Measurements from ENCODE around the gene SULT1B1.

The SULT1B1 gene

DNA sequence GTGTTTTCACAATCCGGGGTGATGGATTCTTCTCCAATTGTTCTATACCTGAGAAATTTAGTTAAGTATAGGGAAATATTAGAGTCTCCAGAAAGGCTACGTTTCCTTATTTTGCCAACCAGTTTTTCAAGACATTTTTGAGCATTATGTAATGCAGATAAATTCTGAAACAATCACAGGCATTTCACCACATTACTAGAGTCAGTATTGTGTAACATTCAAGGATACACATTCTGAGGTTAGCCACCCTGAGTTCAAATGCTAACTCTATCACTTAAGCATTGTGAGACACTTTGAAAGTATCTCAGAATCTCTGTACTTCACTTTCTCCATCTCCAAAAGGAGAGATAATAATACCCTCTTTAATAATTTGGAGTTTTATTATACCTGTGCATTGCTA, 10.6 kb downstream of the SULT1B1 start:
- H3K9ac ChIP-seq (ENCODE audit: low read length): no peak overlapping the region
- no peaks in the 10 kb centered on the region for H3K27me3 ChIP-seq (ENCODE audit: control insufficient read depth, insufficient read depth, low read length)
- no peaks in the 10 kb centered on the region for H3K4me1 ChIP-seq (ENCODE audit: control insufficient read depth, insufficient read depth, low read length)
- H3K4me3 ChIP-seq (ENCODE audit: low read depth, low read length): no peak overlapping the region
- no peak overlapping the region for H3K27ac ChIP-seq (ENCODE audit: low read depth, low read length)
- no peaks in the 10 kb centered on the region for H3K9me3 ChIP-seq (ENCODE audit: control insufficient read depth, insufficient read depth, low read depth, low read length)
- H3K36me3 ChIP-seq (ENCODE audit: control insufficient read depth, insufficient read depth, low read length): no peaks in the 10 kb centered on the region

DNA sequence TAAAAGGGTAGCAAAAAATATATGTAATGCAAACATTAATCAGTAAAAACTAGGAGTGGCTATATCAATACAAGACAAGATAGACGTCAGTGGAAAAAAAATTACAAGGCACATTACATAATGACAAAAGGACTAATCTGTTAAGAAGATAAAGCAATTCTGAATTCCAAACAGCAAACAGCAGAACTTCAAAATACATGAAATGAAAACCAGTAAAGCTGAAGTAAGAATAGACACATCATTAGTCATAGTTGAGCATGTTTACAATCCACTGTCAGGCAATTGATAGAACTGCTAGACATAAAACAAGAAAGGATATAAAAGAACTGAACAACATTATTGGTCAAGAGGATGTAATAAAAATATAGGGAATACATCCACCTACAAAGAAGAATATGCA, 12.2 kb downstream of the SULT1B1 start:
- Histone ChIP-seq H3K4me3 (ENCODE audit: low read depth, low read length) (no peak overlapping the region), H3K27ac (ENCODE audit: low read depth, low read length) (no peak overlapping the region), H3K36me3 (ENCODE audit: control insufficient read depth, insufficient read depth, low read length) (no peaks in the 10 kb centered on the region), H3K4me1 (ENCODE audit: control insufficient read depth, insufficient read depth, low read length) (no peaks in the 10 kb centered on the region), H3K27me3 (ENCODE audit: control insufficient read depth, insufficient read depth, low read length) (no peaks in the 10 kb centered on the region), H3K9me3 (ENCODE audit: control insufficient read depth, insufficient read depth, low read depth, low read length) (no peaks in the 10 kb centered on the region), H3K9ac (ENCODE audit: low read length) (no peak overlapping the region)

DNA sequence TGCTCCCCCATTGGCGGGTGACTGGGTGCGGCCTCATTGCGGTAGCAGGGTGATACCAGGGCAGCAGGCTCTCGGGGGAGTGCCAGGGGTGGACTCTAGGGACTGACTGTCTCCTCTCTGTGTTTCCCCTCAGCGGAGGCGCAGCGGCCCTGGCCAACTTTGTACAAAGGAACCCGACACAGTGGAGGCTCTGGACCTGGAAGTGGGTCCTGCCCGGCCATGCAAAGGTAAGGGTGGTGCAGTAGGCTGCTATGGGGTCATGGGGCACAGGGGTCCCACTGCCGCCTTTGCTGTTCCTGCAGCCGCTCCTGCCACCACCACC, 16.3 kb downstream of the SULT1B1 start:
- Histone ChIP-seq H3K36me3 (ENCODE audit: control insufficient read depth, insufficient read depth, low read length) (no peaks in the 10 kb centered on the region), H3K9ac (ENCODE audit: low read length) (no peak overlapping the region), H3K27me3 (ENCODE audit: control insufficient read depth, insufficient read depth, low read length) (no peaks in the 10 kb centered on the region), H3K4me3 (ENCODE audit: low read depth, low read length) (no peak overlapping the region), H3K27ac (ENCODE audit: low read depth, low read length) (no peak overlapping the region), H3K4me1 (ENCODE audit: control insufficient read depth, insufficient read depth, low read length) (no peaks in the 10 kb centered on the region), H3K9me3 (ENCODE audit: control insufficient read depth, insufficient read depth, low read depth, low read length) (peaks cover 5% of the 10 kb centered on the region; the same call in 1 of the 2 replicates)

DNA sequence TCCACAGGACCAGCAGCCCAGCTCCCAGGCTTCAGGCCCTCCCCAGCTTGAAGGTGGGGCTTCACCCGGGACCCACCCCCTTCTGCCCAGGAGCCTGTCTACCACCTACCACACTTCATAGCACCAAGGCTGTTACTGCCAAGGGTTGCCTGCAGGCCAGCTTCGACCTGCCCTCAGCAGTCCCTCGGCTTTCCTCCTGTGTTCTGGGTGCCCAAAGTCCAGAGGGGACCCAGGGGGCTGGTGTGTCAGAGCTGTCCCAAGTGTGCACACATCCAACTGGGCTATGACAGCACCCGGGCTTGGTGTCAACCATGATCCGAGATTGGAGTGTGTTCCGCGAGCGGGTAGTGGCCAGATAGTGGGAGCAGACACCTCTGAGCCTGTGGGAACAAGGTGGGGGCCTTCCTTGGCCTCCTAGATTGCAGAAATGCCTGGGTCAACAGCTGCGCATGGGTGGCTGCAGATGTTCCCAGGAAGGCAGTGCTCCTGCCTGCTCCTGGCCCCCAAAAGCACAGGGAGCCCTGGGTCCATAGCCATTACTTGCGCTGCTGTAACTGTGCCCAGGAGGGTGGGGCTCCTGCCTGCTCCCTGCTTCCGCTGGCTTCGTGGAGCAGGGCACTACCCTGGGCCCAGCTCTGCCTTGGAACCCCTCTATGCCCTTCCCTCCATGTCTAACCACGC, 16.8 kb downstream of the SULT1B1 start:
- Histone ChIP-seq H3K9me3 (ENCODE audit: control insufficient read depth, insufficient read depth, low read depth, low read length) (peaks cover 10% of the 10 kb centered on the region), H3K27me3 (ENCODE audit: control insufficient read depth, insufficient read depth, low read length) (no peaks in the 10 kb centered on the region), H3K4me1 (ENCODE audit: control insufficient read depth, insufficient read depth, low read length) (no peaks in the 10 kb centered on the region), H3K36me3 (ENCODE audit: control insufficient read depth, insufficient read depth, low read length) (no peaks in the 10 kb centered on the region), H3K9ac (ENCODE audit: low read length) (no peak overlapping the region), H3K27ac (ENCODE audit: low read depth, low read length) (no peak overlapping the region), H3K4me3 (ENCODE audit: low read depth, low read length) (no peak overlapping the region)

DNA sequence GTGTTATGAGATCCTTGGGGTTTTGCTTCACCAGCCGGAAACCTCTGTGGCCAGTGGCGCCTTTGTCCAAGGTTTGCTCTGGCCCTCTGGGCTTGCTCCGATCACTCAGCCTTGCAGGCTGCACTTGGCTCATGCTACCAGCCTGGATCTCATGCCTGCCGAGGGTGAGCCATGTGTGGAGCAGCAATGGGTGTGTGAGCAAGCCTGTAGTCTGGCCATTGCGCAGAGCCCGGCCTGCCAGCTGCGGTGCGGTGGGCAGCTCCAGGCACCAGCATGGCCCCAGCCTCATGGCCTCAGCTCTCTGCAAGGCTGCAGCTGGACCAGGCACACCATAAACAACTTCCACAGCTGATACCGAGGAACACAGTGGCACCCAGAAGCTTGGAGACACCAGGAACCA, 17.8 kb downstream of the SULT1B1 start:
- Histone ChIP-seq H3K9me3 (ENCODE audit: control insufficient read depth, insufficient read depth, low read depth, low read length) (peaks cover 15% of the 10 kb centered on the region), H3K4me1 (ENCODE audit: control insufficient read depth, insufficient read depth, low read length) (no peaks in the 10 kb centered on the region), H3K27me3 (ENCODE audit: control insufficient read depth, insufficient read depth, low read length) (no peaks in the 10 kb centered on the region)

DNA sequence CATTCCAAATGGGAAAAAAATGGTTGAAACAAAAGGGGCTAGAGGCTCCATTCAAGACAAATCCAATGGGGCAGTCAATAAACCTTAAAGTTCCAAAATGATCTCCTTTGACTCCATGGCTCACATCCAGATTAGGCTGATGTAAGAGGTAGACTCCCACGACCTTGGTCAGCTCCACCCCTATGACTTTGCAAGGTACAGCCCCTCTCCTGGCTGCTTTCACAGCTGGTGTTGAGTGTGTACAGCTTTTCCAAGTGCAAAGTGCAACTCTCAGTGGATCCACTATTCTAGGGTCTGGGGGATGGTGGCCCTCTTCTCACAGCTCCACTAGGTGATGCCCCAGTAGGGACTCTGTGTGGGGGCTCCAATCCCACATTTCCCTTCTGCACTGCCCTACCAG, 21.5 kb downstream of the SULT1B1 start:
- Histone ChIP-seq H3K4me1 (ENCODE audit: control insufficient read depth, insufficient read depth, low read length) (no peaks in the 10 kb centered on the region), H3K27ac (ENCODE audit: low read depth, low read length) (no peak overlapping the region), H3K27me3 (ENCODE audit: control insufficient read depth, insufficient read depth, low read length) (no peaks in the 10 kb centered on the region), H3K4me3 (ENCODE audit: low read depth, low read length) (no peak overlapping the region), H3K9ac (ENCODE audit: low read length) (no peak overlapping the region), H3K9me3 (ENCODE audit: control insufficient read depth, insufficient read depth, low read depth, low read length) (peaks cover 15% of the 10 kb centered on the region), H3K36me3 (ENCODE audit: control insufficient read depth, insufficient read depth, low read length) (no peaks in the 10 kb centered on the region)

More for the DNA sequence above, 17.8 kb downstream of the SULT1B1 start:
- Histone ChIP-seq H3K9ac (ENCODE audit: low read length) (no peak overlapping the region), H3K36me3 (ENCODE audit: control insufficient read depth, insufficient read depth, low read length) (no peaks in the 10 kb centered on the region), H3K4me3 (ENCODE audit: low read depth, low read length) (no peak overlapping the region), H3K27ac (ENCODE audit: low read depth, low read length) (no peak overlapping the region)

DNA sequence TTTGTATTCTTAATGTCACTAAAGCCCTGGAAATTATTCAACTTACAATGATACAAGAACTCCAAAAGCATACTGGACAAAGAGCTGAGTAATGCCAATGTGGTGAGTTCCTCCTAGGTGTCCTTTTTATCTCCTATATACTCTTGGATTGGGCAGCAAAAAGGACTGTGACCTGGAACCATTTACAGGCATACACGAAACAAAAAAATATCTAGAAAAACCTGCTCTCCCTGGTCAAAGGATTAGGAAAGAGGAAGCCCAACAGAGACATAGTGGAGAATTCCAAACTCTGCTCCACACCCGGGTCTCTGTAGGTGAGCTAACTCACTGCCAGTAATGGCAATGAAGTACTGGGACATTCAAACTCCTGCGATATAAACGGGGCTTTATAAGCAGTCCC, 25.3 kb downstream of the SULT1B1 start:
- no peaks in the 10 kb centered on the region for H3K4me1 ChIP-seq (ENCODE audit: control insufficient read depth, insufficient read depth, low read length)
- no peak overlapping the region for H3K27ac ChIP-seq (ENCODE audit: low read depth, low read length)
- no peak overlapping the region for H3K4me3 ChIP-seq (ENCODE audit: low read depth, low read length)
- H3K36me3 ChIP-seq (ENCODE audit: control insufficient read depth, insufficient read depth, low read length): no peaks in the 10 kb centered on the region
- no peak overlapping the region for H3K9ac ChIP-seq (ENCODE audit: low read length)
- H3K9me3 ChIP-seq (ENCODE audit: control insufficient read depth, insufficient read depth, low read depth, low read length): peaks cover 15% of the 10 kb centered on the region
- no peaks in the 10 kb centered on the region for H3K27me3 ChIP-seq (ENCODE audit: control insufficient read depth, insufficient read depth, low read length)

DNA sequence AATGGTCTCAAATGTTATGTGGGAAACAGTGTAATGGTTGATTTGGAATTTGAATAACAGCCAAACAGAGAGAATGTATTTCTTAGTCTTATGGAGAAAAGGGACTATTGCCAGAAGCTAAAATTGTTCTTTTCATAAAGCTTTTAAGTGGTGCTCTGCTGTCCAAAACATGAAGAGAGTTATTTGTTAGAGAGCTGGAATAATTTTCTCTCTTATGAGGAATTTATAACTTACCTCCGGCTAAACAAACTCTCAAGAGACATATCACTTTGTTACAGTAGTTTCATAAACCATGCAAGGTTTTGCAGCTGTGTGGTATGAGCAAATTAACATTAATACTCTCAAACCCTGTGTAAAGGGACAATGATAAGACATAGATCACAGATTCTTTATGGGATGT, 28.6 kb downstream of the SULT1B1 start:
- Histone ChIP-seq H3K9me3 (ENCODE audit: control insufficient read depth, insufficient read depth, low read depth, low read length) (no peaks in the 10 kb centered on the region), H3K4me3 (ENCODE audit: low read depth, low read length) (no peak overlapping the region), H3K4me1 (ENCODE audit: control insufficient read depth, insufficient read depth, low read length) (no peaks in the 10 kb centered on the region), H3K27me3 (ENCODE audit: control insufficient read depth, insufficient read depth, low read length) (no peaks in the 10 kb centered on the region), H3K36me3 (ENCODE audit: control insufficient read depth, insufficient read depth, low read length) (no peaks in the 10 kb centered on the region), H3K9ac (ENCODE audit: low read length) (no peak overlapping the region), H3K27ac (ENCODE audit: low read depth, low read length) (no peak overlapping the region)

DNA sequence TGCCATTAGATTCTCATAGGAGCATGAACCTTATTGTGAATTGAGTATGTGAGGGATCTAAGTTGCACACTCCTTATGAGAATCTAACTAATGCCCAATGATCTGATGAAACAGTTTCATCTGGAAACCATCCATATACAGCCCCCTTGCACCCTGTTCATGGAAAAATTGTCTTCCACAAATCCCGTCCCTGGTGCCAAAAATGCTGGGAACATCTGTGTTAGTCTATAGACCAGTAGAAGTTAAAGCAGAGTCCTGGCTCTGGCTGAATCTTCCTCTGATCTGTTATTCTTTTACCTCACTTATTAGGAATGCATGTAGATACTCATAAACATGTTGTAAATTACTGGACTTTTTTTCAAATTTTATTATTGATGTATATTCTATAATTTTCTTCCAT, 29.2 kb downstream of the SULT1B1 start:
- Histone ChIP-seq H3K4me3 (ENCODE audit: low read depth, low read length) (no peak overlapping the region), H3K9ac (ENCODE audit: low read length) (no peak overlapping the region), H3K36me3 (ENCODE audit: control insufficient read depth, insufficient read depth, low read length) (no peaks in the 10 kb centered on the region), H3K27me3 (ENCODE audit: control insufficient read depth, insufficient read depth, low read length) (no peaks in the 10 kb centered on the region), H3K9me3 (ENCODE audit: control insufficient read depth, insufficient read depth, low read depth, low read length) (no peaks in the 10 kb centered on the region), H3K27ac (ENCODE audit: low read depth, low read length) (no peak overlapping the region), H3K4me1 (ENCODE audit: control insufficient read depth, insufficient read depth, low read length) (no peaks in the 10 kb centered on the region; the same call in 1 of the 2 replicates)

DNA sequence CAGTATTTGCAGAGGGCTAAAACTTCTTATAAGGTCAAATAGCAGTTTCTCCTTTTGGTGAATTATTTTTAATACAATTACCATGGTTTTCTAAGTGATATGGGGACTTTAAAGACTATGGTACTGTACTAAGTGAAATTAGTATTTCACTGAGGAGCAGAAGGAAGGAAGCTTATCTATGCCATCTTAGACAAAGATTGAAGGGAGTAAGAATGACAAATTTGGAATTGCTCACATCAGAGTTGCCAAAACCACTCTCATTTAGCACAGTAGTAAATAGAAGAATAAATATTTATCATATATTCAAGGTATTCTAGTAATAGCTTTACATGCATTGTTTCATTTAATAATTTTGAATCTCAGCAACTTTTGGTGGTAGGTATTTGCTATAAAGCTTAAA, 30.4 kb downstream of the SULT1B1 start:
- H3K4me1 ChIP-seq (ENCODE audit: control insufficient read depth, insufficient read depth, low read length): no peaks in the 10 kb centered on the region; the same call in 1 of the 2 replicates
- H3K4me3 ChIP-seq (ENCODE audit: low read depth, low read length): no peak overlapping the region
- no peak overlapping the region for H3K9ac ChIP-seq (ENCODE audit: low read length)
- H3K9me3 ChIP-seq (ENCODE audit: control insufficient read depth, insufficient read depth, low read depth, low read length): no peaks in the 10 kb centered on the region
- H3K27ac ChIP-seq (ENCODE audit: low read depth, low read length): no peak overlapping the region
- H3K27me3 ChIP-seq (ENCODE audit: control insufficient read depth, insufficient read depth, low read length): no peaks in the 10 kb centered on the region
- no peaks in the 10 kb centered on the region for H3K36me3 ChIP-seq (ENCODE audit: control insufficient read depth, insufficient read depth, low read length)

DNA sequence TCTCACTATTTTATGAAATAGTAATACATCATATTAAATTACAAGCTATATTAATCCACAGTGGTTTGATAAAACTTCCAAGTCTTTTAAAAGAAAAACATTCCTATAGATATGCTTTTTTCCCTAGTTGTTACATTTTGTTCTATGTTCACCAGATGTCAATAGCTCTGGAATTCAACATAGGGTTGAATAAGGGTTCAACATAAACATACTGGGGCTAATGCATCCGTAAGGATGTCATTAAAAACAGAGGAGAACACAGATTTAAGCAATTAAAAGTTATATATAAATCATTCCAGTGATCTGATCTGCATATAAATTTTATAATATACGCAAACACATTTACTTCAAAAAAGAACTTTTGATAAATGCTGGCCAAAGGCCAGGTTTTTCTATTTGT, 32.5 kb downstream of the SULT1B1 start:
- Histone ChIP-seq H3K36me3 (ENCODE audit: control insufficient read depth, insufficient read depth, low read length) (no peaks in the 10 kb centered on the region), H3K27me3 (ENCODE audit: control insufficient read depth, insufficient read depth, low read length) (no peaks in the 10 kb centered on the region), H3K27ac (ENCODE audit: low read depth, low read length) (no peak overlapping the region), H3K9me3 (ENCODE audit: control insufficient read depth, insufficient read depth, low read depth, low read length) (no peaks in the 10 kb centered on the region), H3K9ac (ENCODE audit: low read length) (no peak overlapping the region), H3K4me1 (ENCODE audit: control insufficient read depth, insufficient read depth, low read length) (no peaks in the 10 kb centered on the region; the same call in 1 of the 2 replicates), H3K4me3 (ENCODE audit: low read depth, low read length) (no peak overlapping the region)

DNA sequence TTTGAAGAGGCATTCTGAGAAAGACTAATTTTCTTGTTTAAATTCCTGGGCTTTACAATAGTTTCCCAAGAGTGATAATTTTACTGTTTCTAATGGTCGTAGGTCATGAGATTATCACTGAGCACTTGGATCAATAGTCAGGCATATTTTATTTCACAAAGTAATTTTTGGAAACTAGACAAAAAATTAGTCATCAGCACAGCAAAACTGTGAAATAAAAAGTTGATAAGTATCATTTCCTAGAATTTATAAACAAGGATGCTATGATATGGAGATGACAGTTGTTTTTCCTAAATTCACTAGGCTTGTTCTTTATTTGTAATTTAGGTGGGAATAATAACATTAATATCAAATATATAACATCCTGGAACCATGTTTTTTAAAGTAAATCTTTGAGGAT, 33.0 kb downstream of the SULT1B1 start:
- Histone ChIP-seq H3K27me3 (ENCODE audit: control insufficient read depth, insufficient read depth, low read length) (no peaks in the 10 kb centered on the region), H3K27ac (ENCODE audit: low read depth, low read length) (no peak overlapping the region), H3K9ac (ENCODE audit: low read length) (no peak overlapping the region), H3K9me3 (ENCODE audit: control insufficient read depth, insufficient read depth, low read depth, low read length) (no peaks in the 10 kb centered on the region), H3K36me3 (ENCODE audit: control insufficient read depth, insufficient read depth, low read length) (no peaks in the 10 kb centered on the region), H3K4me3 (ENCODE audit: low read depth, low read length) (no peak overlapping the region), H3K4me1 (ENCODE audit: control insufficient read depth, insufficient read depth, low read length) (no peaks in the 10 kb centered on the region; the same call in 1 of the 2 replicates)
